ENCODE data around the gene FBXL13. TPM values are rescaled to one million over a fixed set of nuclear protein-coding genes. Genes with fewer than 3 reads are reported as not detected.

Gene FBXL13
- total RNA-seq, 1 experiment from 2014 or later, result 2.5 TPM

GRCh38 chr7:102817616-102818573, 256.7 kb downstream of the FBXL13 start:
- DNase-seq (ENCODE audit: low read depth, low spot score), result no peak
- Histone ChIP-seq H3K4me1 (ENCODE audit: control insufficient read depth, insufficient read depth, low read length) (no peaks in the 10 kb centered on the region), H3K27me3 (ENCODE audit: control insufficient read depth, insufficient read depth, low read length) (no peaks in the 10 kb centered on the region), H3K9me3 (ENCODE audit: control insufficient read depth, insufficient read depth, low read depth, low read length) (no peaks in the 10 kb centered on the region), H3K36me3 (ENCODE audit: control insufficient read depth, insufficient read depth, low read length) (no peaks in the 10 kb centered on the region), H3K4me3 (ENCODE audit: low read depth in 2 of 2, low read length in 2 of 2) (no peak overlapping the region), H3K27ac (ENCODE audit: low read length) (no peak overlapping the region)
- TF ChIP-seq, protein P1, sequence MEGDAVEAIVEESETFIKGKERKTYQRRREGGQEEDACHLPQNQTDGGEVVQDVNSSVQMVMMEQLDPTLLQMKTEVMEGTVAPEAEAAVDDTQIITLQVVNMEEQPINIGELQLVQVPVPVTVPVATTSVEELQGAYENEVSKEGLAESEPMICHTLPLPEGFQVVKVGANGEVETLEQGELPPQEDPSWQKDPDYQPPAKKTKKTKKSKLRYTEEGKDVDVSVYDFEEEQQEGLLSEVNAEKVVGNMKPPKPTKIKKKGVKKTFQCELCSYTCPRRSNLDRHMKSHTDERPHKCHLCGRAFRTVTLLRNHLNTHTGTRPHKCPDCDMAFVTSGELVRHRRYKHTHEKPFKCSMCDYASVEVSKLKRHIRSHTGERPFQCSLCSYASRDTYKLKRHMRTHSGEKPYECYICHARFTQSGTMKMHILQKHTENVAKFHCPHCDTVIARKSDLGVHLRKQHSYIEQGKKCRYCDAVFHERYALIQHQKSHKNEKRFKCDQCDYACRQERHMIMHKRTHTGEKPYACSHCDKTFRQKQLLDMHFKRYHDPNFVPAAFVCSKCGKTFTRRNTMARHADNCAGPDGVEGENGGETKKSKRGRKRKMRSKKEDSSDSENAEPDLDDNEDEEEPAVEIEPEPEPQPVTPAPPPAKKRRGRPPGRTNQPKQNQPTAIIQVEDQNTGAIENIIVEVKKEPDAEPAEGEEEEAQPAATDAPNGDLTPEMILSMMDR (IDR thresholded peaks at IDR 0.05), result no peak
- TF ChIP-seq SIN3A (IDR thresholded peaks at IDR 0.05; ENCODE audit: borderline replicate concordance, insufficient read depth, low read depth, low read length) (no peak), TCF7L2 (IDR thresholded peaks at IDR 0.05; ENCODE audit: low read depth, low read length) (no peak)
- ChIA-PET CTCF (no interaction called here), POLR2A (no interaction called here)
- in situ Hi-C loops (cut with HindIII; ENCODE audit: low pct_unique_long_range_greater_than_20kb, low sequenced_read_pairs) (no loop called here), intact Hi-C loops (cut with micrococcal nuclease; ENCODE audit: unreplicated experiment) (no loop called here)
- BruUV-seq (replicated peaks), result no TSS peak
- ATAC-seq, result no peak

- Histone ChIP-seq H3K4me3 (ENCODE audit: low read depth in 2 of 2, low read length in 2 of 2) (no peak overlapping the region), H3K36me3 (ENCODE audit: control insufficient read depth, insufficient read depth, low read length) (no peaks in the 10 kb centered on the region), H3K27me3 (ENCODE audit: control insufficient read depth, insufficient read depth, low read length) (no peaks in the 10 kb centered on the region), H3K4me1 (ENCODE audit: control insufficient read depth, insufficient read depth, low read length) (no peaks in the 10 kb centered on the region), H3K9me3 (ENCODE audit: control insufficient read depth, insufficient read depth, low read depth, low read length) (no peaks in the 10 kb centered on the region), H3K27ac (ENCODE audit: low read length) (no peak overlapping the region)
- in situ Hi-C loops (cut with HindIII; ENCODE audit: low pct_unique_long_range_greater_than_20kb, low sequenced_read_pairs), result no loop called here
- intact Hi-C loops (cut with micrococcal nuclease; ENCODE audit: unreplicated experiment), result no loop called here
- TF ChIP-seq REST (IDR thresholded peaks at IDR 0.05; ENCODE audit: insufficient read depth in 1 of 2, low read depth in 2 of 2, low read length in 1 of 2), result no peak
- POLR2A ChIA-PET, result no interaction called here
- ATAC-seq (no peak), DNase-seq (ENCODE audit: low read depth, low spot score) (no peak)
- no TSS peak for BruUV-seq (replicated peaks)
- CTCF ChIA-PET, result no interaction called here
Measured at GRCh38 chr7:102814025-102814471, 260.5 kb downstream of the FBXL13 start.

GRCh38 chr7:102813191-102814024, 261.2 kb downstream of the FBXL13 start:
- TF ChIP-seq SIN3A (IDR thresholded peaks at IDR 0.05; ENCODE audit: borderline replicate concordance, insufficient read depth, low read depth, low read length) (no peak), TCF7L2 (IDR thresholded peaks at IDR 0.05; ENCODE audit: low read depth, low read length) (no peak), POLR2AphosphoS5 (IDR thresholded peaks at IDR 0.05; ENCODE audit: low read depth, low read length) (no peak), REST (IDR thresholded peaks at IDR 0.05; ENCODE audit: insufficient read depth in 1 of 2, low read depth in 2 of 2, low read length in 1 of 2) (no peak)
- TF ChIP-seq, protein P1 (IDR thresholded peaks at IDR 0.05), result no peak
- H3K4me3 ChIP-seq (ENCODE audit: low read depth in 2 of 2, low read length in 2 of 2), result no peak overlapping the region
- intact Hi-C loops (cut with micrococcal nuclease; ENCODE audit: unreplicated experiment) (no loop called here), in situ Hi-C loops (cut with HindIII; ENCODE audit: low pct_unique_long_range_greater_than_20kb, low sequenced_read_pairs) (no loop called here)
- H3K9me3 ChIP-seq (ENCODE audit: control insufficient read depth, insufficient read depth, low read depth, low read length), result no peaks in the 10 kb centered on the region
- POLR2A ChIA-PET, result no interaction called here
- DNase-seq (ENCODE audit: low read depth, low spot score) (no peak), ATAC-seq (no peak)
- no TSS peak for BruUV-seq (replicated peaks)
- no peaks in the 10 kb centered on the region for H3K27me3 ChIP-seq (ENCODE audit: control insufficient read depth, insufficient read depth, low read length)
- CTCF ChIA-PET, result no interaction called here
- no peak overlapping the region for H3K27ac ChIP-seq (ENCODE audit: low read length)
- no peaks in the 10 kb centered on the region for H3K36me3 ChIP-seq (ENCODE audit: control insufficient read depth, insufficient read depth, low read length)
- no peaks in the 10 kb centered on the region for H3K4me1 ChIP-seq (ENCODE audit: control insufficient read depth, insufficient read depth, low read length)
